Stimulated activated CD8-positive, alpha-beta memory T cell treated with anti-CD3 and anti-CD28 coated beads, Interleukin-15, amount 100 ng/mL, for 48 hours (primary cell): ENCODE data around the gene FBLN5.

Experiments used
- DNase-seq, 2 donors: peaks; one replicate each; pipeline ENCODE4 v3.0.0-alpha.2; 2020; ENCODE audit warnings: low read depth in 2 of 2

FBLN5 gene

GRCh38 chr14:91945751-91946621 is 1.5 kb downstream of the FBLN5 start:
- no peak for DNase-seq

- no peak for DNase-seq
Measured at GRCh38 chr14:91942946-91943345, 4.5 kb downstream of the FBLN5 start.

DNA sequence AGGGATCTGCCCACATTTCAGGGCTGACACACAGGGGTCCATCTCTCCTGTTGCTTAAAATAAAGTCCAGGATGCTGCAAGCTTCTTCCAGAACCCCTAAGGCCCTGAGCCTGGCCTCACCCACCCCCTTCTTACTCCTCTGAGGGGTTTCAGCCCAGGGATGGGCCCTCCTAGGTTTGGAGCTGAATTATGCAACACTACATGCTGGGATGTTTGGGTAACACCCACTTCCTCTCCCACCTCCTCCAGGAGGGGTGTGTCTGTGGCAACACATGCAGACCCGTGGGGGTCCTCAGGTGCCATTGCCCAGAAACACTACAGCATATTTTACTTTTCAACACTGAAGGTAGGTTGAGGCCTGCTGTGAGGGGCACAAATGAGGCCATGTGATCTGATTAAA is 5.4 kb downstream of the FBLN5 start:
- DNase-seq, result no peak

GRCh38 chr14:91940209-91940608 is 7.3 kb downstream of the FBLN5 start:
- no peak for DNase-seq

DNA sequence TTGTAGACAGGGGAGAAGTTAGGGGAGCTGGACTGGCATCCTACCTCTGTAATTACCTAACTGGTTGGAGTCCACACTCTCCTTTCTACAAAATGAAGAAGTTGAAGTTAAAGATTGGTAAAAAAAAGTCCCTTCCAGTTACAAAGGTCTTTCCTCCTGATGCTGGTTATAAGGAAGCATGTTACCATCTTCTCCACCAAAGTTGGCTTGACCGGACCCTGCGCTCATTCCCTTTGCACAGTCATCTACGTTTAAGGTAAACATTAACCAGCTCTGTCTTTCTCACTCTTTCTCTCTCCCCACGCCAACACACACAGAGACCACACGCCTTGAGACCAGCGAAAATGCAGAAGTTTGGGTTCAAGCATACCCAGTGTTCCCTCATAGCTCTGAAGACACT is 11.9 kb downstream of the FBLN5 start:
- no peak for DNase-seq

DNA sequence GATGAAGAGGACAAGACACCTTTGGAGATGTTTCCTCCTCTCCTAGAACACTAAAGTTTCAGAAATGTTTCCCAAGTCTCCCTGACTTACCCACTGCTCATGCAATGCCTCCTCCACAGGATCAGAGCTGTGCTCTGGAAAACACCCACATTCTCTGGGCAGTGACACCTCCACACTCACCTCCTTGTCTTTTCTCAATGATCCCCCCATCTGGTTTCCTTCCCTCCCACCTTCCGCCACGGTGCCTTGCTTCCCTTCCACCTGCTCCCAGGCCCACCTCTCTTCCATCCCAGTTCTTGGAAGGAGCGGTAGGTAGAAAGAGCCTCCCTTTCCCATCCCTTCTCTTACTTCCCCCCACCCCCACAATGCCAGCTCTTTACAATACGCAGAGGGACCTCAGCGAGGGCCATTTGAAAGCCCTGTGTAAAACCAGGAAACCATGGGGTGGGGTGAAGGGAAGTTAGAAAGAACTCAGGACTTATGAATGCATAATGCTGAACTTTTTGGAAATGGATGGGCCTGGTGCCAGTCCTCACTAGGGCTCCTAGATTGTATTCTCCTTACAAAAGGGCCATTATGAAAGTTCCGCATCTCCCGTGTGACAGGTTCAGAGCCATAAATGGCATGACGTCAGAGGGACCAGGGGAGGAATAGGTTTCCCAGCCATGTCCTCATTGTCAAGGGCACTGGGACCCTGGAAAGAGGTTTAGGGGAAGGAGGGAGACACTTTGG is 12.8 kb downstream of the FBLN5 start:
- DNase-seq, result no peak

GRCh38 chr14:91931478-91932088 is 15.9 kb downstream of the FBLN5 start:
- DNase-seq, result no peak

DNA sequence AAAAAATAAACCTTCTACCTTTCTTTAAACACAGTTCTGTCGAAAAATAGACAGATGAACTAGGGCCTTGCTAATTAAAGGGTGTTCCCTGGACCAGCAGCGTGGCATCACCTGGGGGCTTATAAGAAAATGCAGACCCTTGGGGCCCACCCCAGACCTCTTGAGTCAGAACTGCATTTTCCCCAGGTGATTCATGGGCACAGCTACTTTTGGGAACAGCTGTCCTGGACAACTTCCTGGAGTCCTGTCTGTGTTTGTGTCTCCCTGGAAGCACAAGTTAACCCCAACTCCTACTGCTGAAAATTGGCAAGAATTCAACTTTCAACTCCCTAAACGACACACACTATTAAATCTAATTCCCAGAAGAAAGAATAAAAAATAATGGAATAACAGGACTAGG is 17.8 kb downstream of the FBLN5 start:
- DNase-seq, result no peak

DNA sequence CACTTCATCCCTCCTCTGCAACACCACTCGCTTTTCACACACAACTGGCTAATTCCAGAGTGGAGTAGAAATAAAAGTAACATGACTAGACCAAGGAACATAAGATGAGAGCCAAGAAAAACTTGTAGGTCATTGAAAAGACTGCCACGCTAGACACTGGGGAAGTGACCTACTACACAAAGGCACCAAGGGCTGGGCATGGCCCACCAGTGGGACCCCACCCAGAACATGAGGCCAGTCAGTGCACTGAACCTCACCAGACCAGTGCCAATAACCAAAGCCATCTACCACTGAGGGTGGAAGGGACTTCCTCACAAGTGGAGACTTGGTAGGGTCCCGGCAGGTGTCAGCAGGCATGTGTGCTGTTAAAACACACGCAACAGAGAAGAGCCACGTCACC is 19.7 kb downstream of the FBLN5 start:
- DNase-seq, result no peak

DNA sequence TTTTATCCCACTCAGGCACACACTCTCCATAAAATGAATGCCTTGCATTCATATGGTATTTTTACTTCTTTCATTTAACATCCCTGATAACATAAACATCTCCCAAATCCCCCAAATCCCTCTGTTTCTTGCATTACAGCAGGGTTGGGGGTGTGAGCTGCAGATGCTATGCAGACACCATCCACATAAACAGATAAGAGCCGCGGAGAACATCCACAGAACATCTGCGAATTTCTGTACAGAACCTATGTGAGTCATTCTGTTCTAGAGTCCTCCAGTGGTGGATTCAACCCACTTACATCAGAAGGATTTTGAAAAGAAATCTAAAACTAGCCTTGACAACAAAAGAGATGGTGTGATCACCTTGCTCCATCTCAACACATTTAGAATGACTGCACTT is 20.3 kb downstream of the FBLN5 start:
- DNase-seq, result no peak

GRCh38 chr14:91926131-91926890 is 21.2 kb downstream of the FBLN5 start:
- no peak for DNase-seq

- DNase-seq, result no peak
Measured at GRCh38 chr14:91925727-91926121, 21.8 kb downstream of the FBLN5 start.

GRCh38 chr14:91925001-91925726 is 22.3 kb downstream of the FBLN5 start:
- no peak for DNase-seq

GRCh38 chr14:91920526-91920925 is 27.0 kb downstream of the FBLN5 start:
- DNase-seq, result no peak

GRCh38 chr14:91919814-91920213 is 27.7 kb downstream of the FBLN5 start:
- no peak for DNase-seq

DNA sequence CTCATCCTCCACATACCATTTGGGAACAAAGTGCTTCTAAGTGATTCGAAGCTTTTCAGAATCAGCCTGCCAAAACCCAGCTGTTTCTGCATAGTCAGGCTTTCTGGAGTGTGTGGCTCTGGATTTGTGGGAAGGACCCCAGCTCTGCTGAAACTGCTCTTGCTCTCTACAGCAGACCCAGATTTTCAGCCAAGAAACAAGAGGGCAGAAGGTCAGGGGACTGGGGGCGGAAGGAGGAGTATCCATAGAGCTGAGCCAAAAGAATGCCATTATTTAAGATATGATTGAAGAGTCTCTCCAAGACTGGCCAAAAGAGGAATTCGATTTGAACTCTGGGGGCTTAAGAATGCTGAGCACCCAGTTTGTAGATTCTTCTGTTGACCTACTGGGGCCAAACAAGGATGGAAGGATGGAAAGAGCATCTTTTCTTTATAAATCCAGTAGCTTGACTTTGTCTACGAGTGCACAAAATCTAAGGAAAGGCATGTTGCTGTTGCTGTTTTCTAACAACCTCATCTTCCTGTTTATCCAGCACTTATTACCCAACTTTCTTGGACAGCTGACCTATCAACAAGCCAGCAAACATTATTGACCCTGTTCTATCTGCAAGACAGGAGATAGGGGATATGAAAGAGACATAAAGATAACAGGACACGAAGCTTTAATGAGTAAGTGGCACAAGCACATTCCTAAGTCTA is 29.2 kb downstream of the FBLN5 start:
- no peak for DNase-seq

DNA sequence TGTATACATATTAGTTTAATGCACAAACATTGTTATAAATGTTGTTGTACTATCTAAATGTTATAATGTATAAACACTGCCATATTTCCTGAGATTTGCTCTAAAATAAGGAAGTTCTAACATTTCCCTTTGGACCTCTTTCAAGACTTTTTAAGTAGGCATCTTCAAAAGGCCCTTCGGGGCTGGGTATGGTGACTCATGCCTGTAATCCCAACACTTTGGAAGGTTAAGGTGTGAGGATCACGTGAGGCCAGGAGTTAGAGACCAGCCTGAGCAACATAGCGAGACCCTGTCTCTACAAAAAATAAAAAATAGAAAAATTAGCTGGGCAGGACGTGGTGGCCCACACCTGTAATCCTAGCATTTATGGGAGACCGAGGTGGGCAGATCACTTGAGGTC is 35.5 kb downstream of the FBLN5 start:
- DNase-seq, result no peak

GRCh38 chr14:91911474-91912032 is 35.9 kb downstream of the FBLN5 start:
- DNase-seq, result peak in 1 of 2 donors; percentile 15

DNA sequence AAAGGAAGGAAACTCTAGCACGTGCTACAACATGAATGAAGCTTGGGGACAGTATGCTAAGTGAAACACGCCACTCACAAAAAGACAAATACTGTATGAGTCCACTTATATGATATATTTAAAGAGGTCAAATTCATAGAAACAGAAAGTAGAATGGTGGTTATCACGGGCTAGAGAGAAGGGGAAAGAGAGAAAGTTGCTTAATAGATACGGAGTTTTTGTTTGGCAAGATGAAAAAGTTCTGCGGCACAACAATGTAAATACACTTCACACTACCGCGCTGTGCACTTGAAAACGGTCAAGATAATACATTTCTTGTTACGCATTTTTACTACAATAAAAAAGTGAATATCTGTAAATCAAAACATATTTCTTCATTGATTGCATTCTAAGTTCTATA is 37.3 kb downstream of the FBLN5 start:
- no peak for DNase-seq

DNA sequence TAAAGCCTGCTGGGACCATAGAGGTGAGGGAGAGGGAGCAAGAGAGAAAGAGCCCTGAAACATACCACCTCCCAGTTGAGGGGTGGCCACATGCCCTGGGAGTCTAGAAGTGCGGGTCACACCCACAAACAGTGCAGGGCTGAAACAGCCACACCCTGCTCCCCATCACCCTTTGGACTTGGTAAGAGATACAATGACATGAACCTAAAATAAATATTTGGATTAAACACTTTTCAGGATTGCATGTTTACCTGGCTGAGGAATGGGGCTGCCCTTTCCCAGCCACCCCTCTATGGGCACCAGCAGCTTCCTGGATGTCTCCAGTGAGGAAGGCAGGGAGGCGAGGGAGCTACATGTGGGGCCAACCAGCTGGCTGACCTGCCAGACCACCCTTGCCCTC is 41.1 kb downstream of the FBLN5 start:
- DNase-seq, result no peak
